ENCODE measurements around the gene NOMO2. TPM values are rescaled to one million over a fixed set of nuclear protein-coding genes. Genes with fewer than 3 reads are reported as not detected.
"Not testable (repeated sequence)": the region's sequence is repeated elsewhere in the genome, so short reads cannot be mapped to it uniquely, and the experiment has no call there.

Gene NOMO2
- total RNA-seq, 2 experiments from 2014 or later: 124 to 125 TPM

GRCh38 chr16:18570529-18571306 is 8.8 kb upstream of the NOMO2 start:
- H3K36me3 Mint-ChIP-seq (ENCODE audit: low read depth); H3K27me3 Mint-ChIP-seq; DNase-seq; H3K27ac Mint-ChIP-seq; H3K4me1 Mint-ChIP-seq; CTCF ChIA-PET; H3K9me3 Mint-ChIP-seq; H3K4me3 Mint-ChIP-seq; POLR2A ChIA-PET: not testable (repeated sequence)

GRCh38 chr16:18560416-18561220 is 1.3 kb downstream of the NOMO2 start:
- CTCF ChIA-PET: interaction anchor here (0.6 kb wide), 1 partner anchor 33 kb away, joined by 3 read pairs; no protein-coding TSS in a partner anchor
- peak overlapping the region; percentile 70 for H3K4me3 Mint-ChIP-seq
- peak overlapping the region; percentile 59 for H3K27ac Mint-ChIP-seq
- DNase-seq: peak; percentile 32
- H3K9me3 Mint-ChIP-seq, POLR2A ChIA-PET, H3K27me3 Mint-ChIP-seq: not testable (repeated sequence)
- peaks cover 16% of the 10 kb centered on the region for H3K36me3 Mint-ChIP-seq (ENCODE audit: low read depth)
- H3K4me1 Mint-ChIP-seq: peaks cover 18% of the 10 kb centered on the region

GRCh38 chr16:18553671-18554070 is 8.2 kb downstream of the NOMO2 start:
- H3K27me3 Mint-ChIP-seq, CTCF ChIA-PET: not testable (repeated sequence)

DNA sequence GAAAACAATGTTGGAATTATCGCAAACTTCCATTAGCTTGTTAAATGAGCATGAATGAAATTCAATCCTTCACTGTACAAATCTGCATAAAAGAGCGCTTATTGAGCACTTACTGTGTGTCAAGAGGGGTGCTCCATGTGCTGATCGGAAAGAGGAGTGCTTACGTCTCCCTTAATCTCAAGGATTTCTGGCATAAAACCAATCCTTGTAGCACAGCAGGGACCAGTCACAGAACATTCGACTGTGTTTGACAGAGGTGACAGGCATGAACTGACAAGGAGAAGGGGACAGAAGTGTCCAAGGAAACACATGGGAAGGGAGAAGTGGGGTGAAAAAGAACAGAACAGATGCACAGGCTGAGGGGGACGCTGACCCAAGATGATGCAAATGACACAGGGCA is 14.5 kb downstream of the NOMO2 start:
- CTCF ChIA-PET; H3K36me3 Mint-ChIP-seq (ENCODE audit: low read depth); H3K27ac Mint-ChIP-seq; H3K9me3 Mint-ChIP-seq; H3K4me1 Mint-ChIP-seq; H3K27me3 Mint-ChIP-seq; POLR2A ChIA-PET; H3K4me3 Mint-ChIP-seq; DNase-seq: not testable (repeated sequence)

More at GRCh38 chr16:18553671-18554070, 8.2 kb downstream of the NOMO2 start:
- H3K4me1 Mint-ChIP-seq; POLR2A ChIA-PET; H3K36me3 Mint-ChIP-seq (ENCODE audit: low read depth); H3K4me3 Mint-ChIP-seq; H3K9me3 Mint-ChIP-seq; H3K27ac Mint-ChIP-seq; DNase-seq: not testable (repeated sequence)

DNA sequence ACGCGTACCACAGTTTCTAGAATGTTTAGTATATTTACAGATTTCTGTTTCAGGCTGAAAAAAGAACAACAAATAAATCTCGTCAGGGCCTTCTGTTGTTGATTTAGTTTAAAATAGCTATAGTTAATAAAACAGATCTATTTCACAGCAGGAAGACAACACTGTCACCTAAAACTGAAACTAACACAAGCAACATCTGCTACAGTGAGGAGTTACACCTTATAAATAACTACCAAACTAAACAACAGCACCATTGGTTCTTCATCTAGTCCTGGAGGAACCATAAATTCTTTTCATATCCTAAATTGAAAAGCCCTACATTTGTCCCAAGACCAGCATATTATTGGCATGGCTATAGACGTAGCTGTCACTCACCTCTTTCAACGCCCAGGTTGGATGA is 15.0 kb downstream of the NOMO2 start:
- H3K4me3 Mint-ChIP-seq; H3K27me3 Mint-ChIP-seq; H3K27ac Mint-ChIP-seq; POLR2A ChIA-PET; CTCF ChIA-PET; H3K36me3 Mint-ChIP-seq (ENCODE audit: low read depth); H3K9me3 Mint-ChIP-seq; H3K4me1 Mint-ChIP-seq; DNase-seq: not testable (repeated sequence)

GRCh38 chr16:18544232-18545081 is 17.4 kb downstream of the NOMO2 start:
- H3K27me3 Mint-ChIP-seq; POLR2A ChIA-PET; DNase-seq; H3K36me3 Mint-ChIP-seq (ENCODE audit: low read depth); CTCF ChIA-PET; H3K27ac Mint-ChIP-seq; H3K4me1 Mint-ChIP-seq; H3K9me3 Mint-ChIP-seq; H3K4me3 Mint-ChIP-seq: not testable (repeated sequence)

DNA sequence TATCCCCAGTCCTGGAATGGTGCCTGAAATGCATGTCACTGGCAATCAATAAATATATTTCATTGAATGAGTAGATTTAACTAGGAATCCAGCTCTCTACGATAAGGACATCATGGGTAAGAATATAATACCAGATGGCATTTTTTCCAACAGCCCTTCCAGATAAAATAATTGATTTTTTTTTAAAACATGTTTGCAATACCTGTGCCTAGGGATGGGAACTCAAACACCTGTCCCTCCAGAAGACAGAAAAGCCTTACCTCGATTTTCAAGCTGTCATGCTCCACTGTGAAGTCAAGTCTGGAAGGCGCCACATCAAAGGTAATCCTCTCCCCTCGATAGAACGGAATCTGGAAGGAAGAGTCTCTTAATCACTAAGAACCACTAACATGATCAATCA is 20.0 kb downstream of the NOMO2 start:
- DNase-seq; CTCF ChIA-PET; H3K27ac Mint-ChIP-seq; H3K4me1 Mint-ChIP-seq; H3K36me3 Mint-ChIP-seq (ENCODE audit: low read depth); POLR2A ChIA-PET; H3K27me3 Mint-ChIP-seq; H3K9me3 Mint-ChIP-seq; H3K4me3 Mint-ChIP-seq: not testable (repeated sequence)

- POLR2A ChIA-PET, H3K27me3 Mint-ChIP-seq, H3K4me1 Mint-ChIP-seq, DNase-seq, H3K27ac Mint-ChIP-seq, H3K4me3 Mint-ChIP-seq, H3K9me3 Mint-ChIP-seq, CTCF ChIA-PET: not testable (repeated sequence)
- peaks cover 11% of the 10 kb centered on the region for H3K36me3 Mint-ChIP-seq (ENCODE audit: low read depth)
Observed at GRCh38 chr16:18537004-18537403, 24.9 kb downstream of the NOMO2 start.

DNA sequence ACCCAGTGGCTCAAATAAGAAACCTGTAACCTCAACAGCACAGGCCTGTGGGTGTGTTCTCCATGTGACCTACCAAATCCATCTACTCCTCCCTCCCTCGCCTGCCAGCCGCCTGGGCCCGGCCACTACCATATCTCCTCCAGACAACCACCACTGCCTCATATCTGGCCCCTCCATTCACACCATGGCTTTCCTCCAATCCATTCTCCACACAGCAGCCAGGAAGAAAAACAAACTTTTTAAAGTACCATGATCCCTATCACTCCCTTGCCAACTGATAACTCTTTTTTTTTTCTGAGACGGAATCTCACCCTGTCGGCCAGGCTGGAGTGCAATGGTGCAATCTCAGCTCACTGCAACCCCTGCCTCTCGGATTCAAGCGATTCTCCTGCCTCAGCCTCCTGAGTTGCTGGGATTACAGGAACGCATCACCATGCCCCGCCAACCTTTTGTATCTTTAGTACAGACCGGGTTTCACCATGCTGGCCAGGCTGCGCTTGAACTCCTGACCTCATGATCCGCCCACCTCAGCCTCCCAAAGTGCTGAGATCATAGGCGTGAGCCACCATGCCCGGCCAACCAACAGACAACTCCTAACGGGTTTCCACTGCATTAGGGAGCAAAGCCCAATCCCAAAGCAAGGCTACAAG is 26.3 kb downstream of the NOMO2 start:
- H3K36me3 Mint-ChIP-seq (ENCODE audit: low read depth): peaks cover 11% of the 10 kb centered on the region
- DNase-seq, H3K27ac Mint-ChIP-seq, POLR2A ChIA-PET, H3K4me3 Mint-ChIP-seq, H3K9me3 Mint-ChIP-seq, H3K27me3 Mint-ChIP-seq, H3K4me1 Mint-ChIP-seq, CTCF ChIA-PET: not testable (repeated sequence)

DNA sequence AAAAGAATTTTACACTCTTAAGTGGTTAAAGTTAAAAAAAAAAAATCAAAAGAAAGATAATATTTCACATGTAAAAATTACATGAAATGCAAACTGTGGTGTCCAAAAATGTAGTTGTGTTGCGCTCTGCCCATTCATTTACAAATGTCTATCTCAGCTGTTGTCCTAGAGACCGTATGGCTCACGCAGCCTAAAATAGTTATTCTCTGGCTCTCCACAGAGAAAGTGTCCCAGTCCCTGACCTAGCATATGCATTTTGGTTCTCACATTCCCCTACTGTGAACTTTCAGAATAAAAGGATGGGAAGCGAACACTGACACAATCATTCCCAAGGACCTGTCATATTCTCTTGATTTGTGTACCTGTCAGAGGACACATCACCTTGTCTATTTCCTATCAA is 27.6 kb downstream of the NOMO2 start:
- POLR2A ChIA-PET, H3K27ac Mint-ChIP-seq: not testable (repeated sequence)

DNA sequence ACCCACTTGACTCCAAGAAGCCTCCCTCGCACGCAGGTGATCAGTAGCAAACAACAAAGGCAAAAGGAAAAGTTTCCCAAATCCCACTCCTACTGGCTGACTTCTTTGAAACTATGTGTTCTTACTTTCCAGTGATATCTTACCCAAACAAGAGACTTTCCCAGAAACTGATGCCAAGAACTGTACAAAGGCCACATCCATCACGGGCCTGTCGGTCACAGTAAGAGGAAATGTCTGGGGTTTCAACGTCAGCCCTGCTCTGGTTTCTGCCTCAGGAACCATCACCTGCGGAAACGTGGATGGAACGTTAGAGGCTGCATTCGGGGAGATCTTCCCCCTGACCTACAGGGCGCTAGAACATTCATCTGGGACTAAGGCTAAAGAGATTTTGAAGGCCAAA is 30.6 kb downstream of the NOMO2 start:
- CTCF ChIA-PET; POLR2A ChIA-PET; DNase-seq; H3K9me3 Mint-ChIP-seq; H3K36me3 Mint-ChIP-seq (ENCODE audit: low read depth); H3K4me3 Mint-ChIP-seq; H3K27me3 Mint-ChIP-seq; H3K4me1 Mint-ChIP-seq; H3K27ac Mint-ChIP-seq: not testable (repeated sequence)

More for the DNA sequence above, 27.6 kb downstream of the NOMO2 start:
- H3K9me3 Mint-ChIP-seq; H3K36me3 Mint-ChIP-seq (ENCODE audit: low read depth); H3K4me1 Mint-ChIP-seq; H3K4me3 Mint-ChIP-seq; DNase-seq; CTCF ChIA-PET; H3K27me3 Mint-ChIP-seq: not testable (repeated sequence)

GRCh38 chr16:18530329-18530728 is 31.6 kb downstream of the NOMO2 start:
- POLR2A ChIA-PET; H3K4me1 Mint-ChIP-seq; H3K4me3 Mint-ChIP-seq; DNase-seq; H3K27ac Mint-ChIP-seq; H3K9me3 Mint-ChIP-seq; H3K36me3 Mint-ChIP-seq (ENCODE audit: low read depth); H3K27me3 Mint-ChIP-seq; CTCF ChIA-PET: not testable (repeated sequence)

DNA sequence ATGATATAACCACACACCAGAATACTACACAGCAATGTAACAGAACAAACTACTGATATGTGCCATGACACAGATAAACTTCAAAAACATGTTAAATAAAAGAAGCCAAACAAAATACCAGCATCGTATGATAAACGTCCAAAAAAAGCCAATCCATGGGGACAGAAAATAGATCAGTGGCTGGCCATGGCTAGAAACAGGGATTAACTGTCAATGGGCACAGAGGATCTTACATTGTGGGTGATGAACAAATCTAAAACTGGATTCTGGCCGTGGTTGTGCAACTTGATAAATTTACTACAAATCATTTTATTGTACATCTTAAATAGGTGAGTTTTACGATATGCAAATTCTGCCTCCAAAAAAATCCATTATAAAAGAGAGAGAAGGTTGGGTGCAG is 35.4 kb downstream of the NOMO2 start:
- H3K4me1 Mint-ChIP-seq; CTCF ChIA-PET; H3K36me3 Mint-ChIP-seq (ENCODE audit: low read depth); POLR2A ChIA-PET; H3K27ac Mint-ChIP-seq; H3K9me3 Mint-ChIP-seq; H3K4me3 Mint-ChIP-seq; H3K27me3 Mint-ChIP-seq; DNase-seq: not testable (repeated sequence)

Measured in activated CD4-positive, alpha-beta memory T cell treated with anti-CD3 and anti-CD28 coated beads, Interleukin-2, amount 10 ng/mL, durations not matched to agents 7 days and 5 days (primary cell).